Measurements from ENCODE around the gene MAN2C1.

DNA sequence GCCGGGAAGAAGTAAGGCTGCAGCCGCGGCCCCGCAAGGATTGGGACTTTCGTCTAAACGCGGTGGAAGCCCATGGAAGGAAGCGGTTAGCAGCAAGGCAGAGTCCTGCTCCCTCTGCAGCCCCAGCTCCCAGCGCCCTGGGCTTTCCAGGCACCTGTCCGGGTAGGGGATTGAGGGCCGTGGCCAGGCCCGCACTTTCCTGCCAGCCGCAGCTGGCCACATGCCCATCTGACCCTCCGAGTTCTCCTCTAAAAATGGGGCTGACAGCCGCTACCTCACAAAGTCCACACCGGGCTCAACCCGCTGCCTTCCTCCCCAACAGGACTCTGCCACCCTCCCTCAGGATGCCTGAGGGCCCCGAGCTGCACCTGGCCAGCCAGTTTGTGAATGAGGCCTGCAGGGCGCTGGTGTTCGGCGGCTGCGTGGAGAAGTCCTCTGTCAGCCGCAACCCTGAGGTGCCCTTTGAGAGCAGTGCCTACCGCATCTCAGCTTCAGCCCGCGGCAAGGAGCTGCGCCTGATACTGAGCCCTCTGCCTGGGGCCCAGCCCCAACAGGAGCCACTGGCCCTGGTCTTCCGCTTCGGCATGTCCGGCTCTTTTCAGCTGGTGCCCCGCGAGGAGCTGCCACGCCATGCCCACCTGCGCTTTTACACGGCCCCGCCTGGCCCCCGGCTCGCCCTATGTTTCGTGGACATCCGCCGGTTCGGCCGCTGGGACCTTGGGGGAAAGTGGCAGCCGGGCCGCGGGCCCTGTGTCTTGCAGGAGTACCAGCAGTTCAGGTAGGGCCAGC lies 19.7 kb downstream of the MAN2C1 start:
- no peak for TF ChIP-seq ZNF384 (IDR thresholded peaks at IDR 0.05)
- no peak for TF ChIP-seq SP1 (IDR thresholded peaks at IDR 0.05)
- TF ChIP-seq NFRKB (IDR thresholded peaks at IDR 0.05) = no peak
- TF ChIP-seq SUZ12 (IDR thresholded peaks at IDR 0.05) = no peak
- no peak for TF ChIP-seq FOXK2 (IDR thresholded peaks at IDR 0.05)
- TF ChIP-seq L3MBTL2 (conservative IDR thresholded peaks at IDR 0.05) = no peak
- no peak for TF ChIP-seq FOXA1 (IDR thresholded peaks at IDR 0.05)
- TF ChIP-seq, protein P1, sequence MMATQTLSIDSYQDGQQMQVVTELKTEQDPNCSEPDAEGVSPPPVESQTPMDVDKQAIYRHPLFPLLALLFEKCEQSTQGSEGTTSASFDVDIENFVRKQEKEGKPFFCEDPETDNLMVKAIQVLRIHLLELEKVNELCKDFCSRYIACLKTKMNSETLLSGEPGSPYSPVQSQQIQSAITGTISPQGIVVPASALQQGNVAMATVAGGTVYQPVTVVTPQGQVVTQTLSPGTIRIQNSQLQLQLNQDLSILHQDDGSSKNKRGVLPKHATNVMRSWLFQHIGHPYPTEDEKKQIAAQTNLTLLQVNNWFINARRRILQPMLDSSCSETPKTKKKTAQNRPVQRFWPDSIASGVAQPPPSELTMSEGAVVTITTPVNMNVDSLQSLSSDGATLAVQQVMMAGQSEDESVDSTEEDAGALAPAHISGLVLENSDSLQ (IDR thresholded peaks at IDR 0.05) = no peak
- no peak for TF ChIP-seq BHLHE40 (IDR thresholded peaks at IDR 0.05; ENCODE audit: borderline replicate concordance)
- TF ChIP-seq LEF1 (IDR thresholded peaks at IDR 0.05; ENCODE audit: borderline replicate concordance) = no peak
